CD4-positive, alpha-beta T cell (primary cell): Measurements from ENCODE around the gene FRMD6. TPM values are rescaled to one million over a fixed set of nuclear protein-coding genes. Genes with fewer than 3 reads are reported as not detected.

Experiments used
- ATAC-seq: fragments of 200-7000 bp; cut with Tn5 transposase; one replicate; pipeline ENCODE4 v1.10.0; 2022; ENCODE audit warnings: mild to moderate bottlenecking; ENCODE audit not compliant: poor library complexity
- CTCF ChIA-PET: fragments of 350-600 bp; sonication (Branson Sonifier 250); formaldehyde crosslinking; loops from one replicate; lab custom pipeline; 2021; ENCODE audit warnings: antibody characterized with exemption, inconsistent platforms; lab: Charles Lee
- POLR2A ChIA-PET: fragments of 350-600 bp; sonication (Branson Sonifier 250); formaldehyde crosslinking; loops from one replicate; lab custom pipeline; 2021; ENCODE audit warnings: antibody characterized with exemption, inconsistent platforms; lab: Charles Lee
- DNase-seq, 14 experiments: peaks; one replicate each; pipeline ENCODE4 v3.0.0-alpha.2; 2013 to 2020; ENCODE audit warnings: mixed read lengths in 2 of 14
- H3K27ac ChIP-seq, 2 donors: one replicate each; pipeline versions ENCODE4 v1.5.1 to v1.7.0; 2013; ENCODE audit warnings: low read length in 2 of 2, low read depth in 1 of 2, mild to moderate bottlenecking in 1 of 2
- H3K27me3 ChIP-seq, 2 experiments: 1 replicate in 1 of 2; 2 replicates in 1 of 2; pipeline versions ENCODE4 v1.6.1 to v1.7.0; 2013; ENCODE audit warnings: low read length in 2 of 2, control low read depth in 1 of 2, mild to moderate bottlenecking in 1 of 2, moderate library complexity in 1 of 2; ENCODE audit not compliant: insufficient read depth in 2 of 2, control insufficient read depth in 1 of 2
- H3K36me3 ChIP-seq: one replicate; pipeline ENCODE4 v1.6.1; 2013; ENCODE audit warnings: low read length, control low read depth; ENCODE audit not compliant: insufficient read depth
- H3K4me1 ChIP-seq: one replicate; pipeline ENCODE4 v1.6.1; 2013; ENCODE audit warnings: low read length, control low read depth; ENCODE audit not compliant: insufficient read depth
- H3K4me3 ChIP-seq: one replicate; pipeline ENCODE4 v1.5.1; 2013; ENCODE audit warnings: mild to moderate bottlenecking, low read length, moderate library complexity
- H3K9me3 ChIP-seq, 2 experiments: 1 replicate in 1 of 2; 2 replicates in 1 of 2; pipeline versions ENCODE4 v1.6.1 to v1.7.0; 2013; ENCODE audit warnings: low read length in 2 of 2, mild to moderate bottlenecking in 2 of 2, control low read depth in 1 of 2, moderate library complexity in 1 of 2; ENCODE audit not compliant: control insufficient read depth in 1 of 2, insufficient read depth in 1 of 2
- H3K27ac Mint-ChIP-seq: one replicate; pipeline ENCODE4 v1.8.0; 2020; ENCODE audit warnings: mixed read lengths
- H3K27me3 Mint-ChIP-seq: one replicate; pipeline ENCODE4 v1.8.0; 2021; ENCODE audit warnings: mixed read lengths
- H3K36me3 Mint-ChIP-seq: one replicate; pipeline ENCODE4 v1.8.0; 2021; ENCODE audit warnings: low read depth, mixed read lengths
- H3K4me1 Mint-ChIP-seq: one replicate; pipeline ENCODE4 v1.8.0; 2021; ENCODE audit warnings: low read depth, mixed read lengths
- H3K4me3 Mint-ChIP-seq: one replicate; pipeline ENCODE4 v1.8.0; 2020; ENCODE audit warnings: mild to moderate bottlenecking, mixed read lengths
- H3K9me3 Mint-ChIP-seq: one replicate; pipeline ENCODE4 v1.8.0; 2020; ENCODE audit warnings: mixed read lengths
- intact Hi-C, 2 experiments: fragments of 100-400 bp; cut with DNase I in 1 of 2; cut with micrococcal nuclease in 1 of 2; formaldehyde crosslinking; loops; one replicate each; pipeline versions ENCODE4 v1.15.1 to v1.9.0; 2023 to 2025; cut with DNase I, micrococcal nuclease
- total RNA-seq, 174 experiments: library from RNA in 2 of 174; stranded (reverse) in 2 of 174; gene quantifications; one replicate each; pipeline ENCODE4 v1.2.3 and lab custom pipeline; 2021 to 2026
- TF ChIP-seq, protein P1 (sequence below): fragments of 200-600 bp; IDR thresholded peaks from one replicate; pipeline ENCODE4 v1.8.0; 2022; ENCODE audit warnings: antibody characterized with exemption, mild to moderate bottlenecking

Gene FRMD6
- total RNA-seq, 2 experiments from 2014 or later, result 1.4 to 1.5 TPM

DNA sequence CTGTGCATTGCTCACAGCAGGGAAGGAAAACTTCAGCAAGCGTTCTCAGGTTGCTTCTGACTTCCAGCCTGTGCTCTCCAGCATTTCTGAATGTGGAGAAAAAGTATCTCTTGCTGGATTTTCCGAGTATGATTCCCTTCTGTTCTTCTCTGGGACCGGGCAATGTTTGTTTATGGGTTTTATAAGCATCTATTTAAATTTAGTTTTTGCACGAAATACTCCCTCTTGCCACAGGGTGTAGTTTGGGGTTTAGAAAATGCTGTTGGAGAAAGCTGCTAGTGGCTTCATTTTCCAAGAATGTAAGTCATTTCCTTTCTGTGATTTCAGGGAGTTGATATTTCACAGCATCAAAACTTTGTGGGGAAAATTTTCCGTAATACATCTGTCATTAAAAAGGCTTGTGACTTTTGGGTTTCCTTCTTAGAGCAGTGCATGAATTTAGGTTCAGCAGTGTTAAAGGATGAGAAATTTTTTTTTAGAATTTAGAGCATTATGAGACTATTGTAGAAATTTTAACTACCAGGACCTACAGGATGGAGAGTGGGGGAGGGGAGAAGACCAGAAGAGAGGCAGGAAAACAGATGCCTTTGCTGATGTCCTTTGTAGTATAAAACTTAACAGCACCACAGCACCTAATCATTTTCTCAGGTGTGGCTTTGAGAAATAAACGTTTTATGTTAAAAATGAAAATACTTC, 1.5 kb downstream of the FRMD6 start:
- peaks cover 5 to 28% of the 10 kb centered on the region in 2 experiments for H3K27me3 ChIP-seq
- Mint-ChIP-seq H3K4me3 (peak overlapping the region; percentile 86), H3K27me3 (peaks cover 33% of the 10 kb centered on the region), H3K27ac (peak overlapping the region; percentile 84), H3K9me3 (no peaks in the 10 kb centered on the region), H3K36me3 (peaks cover 3% of the 10 kb centered on the region), H3K4me1 (peaks cover 20% of the 10 kb centered on the region)
- intact Hi-C loops, result loop anchor here (5.0 to 10.0 kb wide), 8 partner anchors 132 to 1888 kb away; partner anchors contain the start of genes DMAC2L (in 1 of the 2), KLHDC2 (in 1 of the 2), L2HGDH (in 1 of the 2) and RTRAF (in 1 of the 2)
- ChIA-PET POLR2A (interaction anchor here (0.6 to 2.3 kb wide), 5 partner anchors 9 to 1061 kb away, joined by 3 to 11 read pairs (median 3); partner anchors contain the start of gene GNG2), CTCF (interaction anchor here (0.6 to 1.8 kb wide), 5 partner anchors 13 to 343 kb away, joined by 3 to 5 read pairs (median 4); no protein-coding TSS in a partner anchor)
- H3K27ac ChIP-seq, result no peak overlapping the region
- TF ChIP-seq, protein P1, sequence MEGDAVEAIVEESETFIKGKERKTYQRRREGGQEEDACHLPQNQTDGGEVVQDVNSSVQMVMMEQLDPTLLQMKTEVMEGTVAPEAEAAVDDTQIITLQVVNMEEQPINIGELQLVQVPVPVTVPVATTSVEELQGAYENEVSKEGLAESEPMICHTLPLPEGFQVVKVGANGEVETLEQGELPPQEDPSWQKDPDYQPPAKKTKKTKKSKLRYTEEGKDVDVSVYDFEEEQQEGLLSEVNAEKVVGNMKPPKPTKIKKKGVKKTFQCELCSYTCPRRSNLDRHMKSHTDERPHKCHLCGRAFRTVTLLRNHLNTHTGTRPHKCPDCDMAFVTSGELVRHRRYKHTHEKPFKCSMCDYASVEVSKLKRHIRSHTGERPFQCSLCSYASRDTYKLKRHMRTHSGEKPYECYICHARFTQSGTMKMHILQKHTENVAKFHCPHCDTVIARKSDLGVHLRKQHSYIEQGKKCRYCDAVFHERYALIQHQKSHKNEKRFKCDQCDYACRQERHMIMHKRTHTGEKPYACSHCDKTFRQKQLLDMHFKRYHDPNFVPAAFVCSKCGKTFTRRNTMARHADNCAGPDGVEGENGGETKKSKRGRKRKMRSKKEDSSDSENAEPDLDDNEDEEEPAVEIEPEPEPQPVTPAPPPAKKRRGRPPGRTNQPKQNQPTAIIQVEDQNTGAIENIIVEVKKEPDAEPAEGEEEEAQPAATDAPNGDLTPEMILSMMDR, result no peak
- DNase-seq, result peak in 3 of 14 experiments; percentile 21 to 28 (median 23)
- ATAC-seq, result no peak
- no peaks in the 10 kb centered on the region for H3K36me3 ChIP-seq
- peaks cover 15% of the 10 kb centered on the region for H3K4me1 ChIP-seq
- H3K9me3 ChIP-seq, result no peaks in the 10 kb centered on the region
- H3K4me3 ChIP-seq, result peak overlapping the region; percentile 72

- CTCF ChIA-PET, result interaction anchor here (0.6 to 1.8 kb wide), 3 partner anchors 217 to 342 kb away, joined by 3 to 4 read pairs (median 3); no protein-coding TSS in a partner anchor
- peaks cover 5 to 30% of the 10 kb centered on the region in 2 experiments for H3K27me3 ChIP-seq
- intact Hi-C loops, result loop anchor here (5.0 to 10.0 kb wide), 8 partner anchors 131 to 1889 kb away; partner anchors contain the start of genes DMAC2L (in 1 of the 2), KLHDC2 (in 1 of the 2), L2HGDH (in 1 of the 2) and RTRAF (in 1 of the 2)
- Mint-ChIP-seq H3K27ac (no peak overlapping the region), H3K9me3 (no peaks in the 10 kb centered on the region), H3K4me1 (peaks cover 20% of the 10 kb centered on the region), H3K36me3 (peaks cover 3% of the 10 kb centered on the region), H3K27me3 (peaks cover 38% of the 10 kb centered on the region), H3K4me3 (peak overlapping the region; percentile 86)
- no peaks in the 10 kb centered on the region for H3K36me3 ChIP-seq
- no peak for DNase-seq
- no peak for ATAC-seq
- no peaks in the 10 kb centered on the region for H3K9me3 ChIP-seq
- no peak overlapping the region for H3K4me3 ChIP-seq
- POLR2A ChIA-PET, result no interaction called here
- TF ChIP-seq, protein P1, result no peak
- no peak overlapping the region for H3K27ac ChIP-seq
- peaks cover 15% of the 10 kb centered on the region for H3K4me1 ChIP-seq
Measured at GRCh38 chr14:51653775-51654532, 2.2 kb downstream of the FRMD6 start.

GRCh38 chr14:51654533-51654845, 2.8 kb downstream of the FRMD6 start:
- no peak overlapping the region for H3K4me3 ChIP-seq
- Mint-ChIP-seq H3K36me3 (peaks cover 3% of the 10 kb centered on the region), H3K27ac (no peak overlapping the region), H3K9me3 (no peaks in the 10 kb centered on the region), H3K27me3 (peaks cover 39% of the 10 kb centered on the region), H3K4me1 (peaks cover 20% of the 10 kb centered on the region), H3K4me3 (no peak overlapping the region)
- POLR2A ChIA-PET, result no interaction called here
- no peak for ATAC-seq
- no peaks in the 10 kb centered on the region for H3K9me3 ChIP-seq
- H3K4me1 ChIP-seq, result peaks cover 15% of the 10 kb centered on the region
- peaks cover 5 to 31% of the 10 kb centered on the region in 2 experiments for H3K27me3 ChIP-seq
- DNase-seq, result no peak
- no peaks in the 10 kb centered on the region for H3K36me3 ChIP-seq
- intact Hi-C loops, result loop anchor here (5.0 to 10.0 kb wide), 8 partner anchors 130 to 1890 kb away; partner anchors contain the start of genes DMAC2L (in 1 of the 2), KLHDC2 (in 1 of the 2), L2HGDH (in 1 of the 2) and RTRAF (in 1 of the 2)
- no peak overlapping the region for H3K27ac ChIP-seq
- TF ChIP-seq, protein P1, result no peak
- CTCF ChIA-PET, result no interaction called here
